Type B pancreatic cell (in vitro differentiated cells): Measurements from ENCODE around the gene CAMK1D. TPM values are rescaled to one million over a fixed set of nuclear protein-coding genes. Genes with fewer than 3 reads are reported as not detected.

Source experiments
- DNase-seq: peaks from one replicate; pipeline ENCODE4 v3.0.0; 2021; ENCODE audit warnings: mixed read lengths; ENCODE audit not compliant: unreplicated experiment; ENCODE audit errors: extremely low spot score
- H3K27ac Mint-ChIP-seq: 2 replicates; pipeline ENCODE4 v1.8.0; 2021; ENCODE audit warnings: mild to moderate bottlenecking, mixed read lengths
- H3K27me3 Mint-ChIP-seq: 2 replicates; pipeline ENCODE4 v1.8.0; 2021; ENCODE audit warnings: mixed read lengths
- H3K36me3 Mint-ChIP-seq: 2 replicates; pipeline ENCODE4 v1.8.0; 2021; ENCODE audit warnings: mixed read lengths
- H3K4me1 Mint-ChIP-seq: one replicate; pipeline ENCODE4 v1.8.0; 2021; ENCODE audit warnings: mixed read lengths; ENCODE audit not compliant: unreplicated experiment
- H3K4me3 Mint-ChIP-seq: 2 replicates; pipeline ENCODE4 v1.8.0; 2021; ENCODE audit warnings: mild to moderate bottlenecking, mixed read lengths
- H3K9me3 Mint-ChIP-seq: 2 replicates; pipeline ENCODE4 v1.8.0; 2021; ENCODE audit warnings: mixed read lengths
- total RNA-seq: library from RNA; stranded (reverse); gene quantifications from 2 replicates; pipeline ENCODE4 v1.2.1, GENCODE V29; 2021; ENCODE audit warnings: low replicate concordance
- TF ChIP-seq, protein P1 (sequence below): fragments of 200-600 bp; sonication (generic); conservative IDR thresholded peaks from 2 replicates; pipeline ENCODE4 v1.5.0; 2021; ENCODE audit warnings: antibody characterized with exemption, mild to moderate bottlenecking

CAMK1D gene
- total RNA-seq, 1 donor from 2014 or later: 12.2 TPM

GRCh38 chr10:12444981-12445700, 95.8 kb downstream of the CAMK1D start:
- no peak for DNase-seq
- Mint-ChIP-seq H3K4me1 (peaks cover 16% of the 10 kb centered on the region), H3K27ac (peak overlapping the region; percentile 91), H3K9me3 (peaks cover 4% of the 10 kb centered on the region), H3K27me3 (no peaks in the 10 kb centered on the region), H3K4me3 (peak overlapping the region; percentile 40), H3K36me3 (no peaks in the 10 kb centered on the region)
- TF ChIP-seq, protein P1, sequence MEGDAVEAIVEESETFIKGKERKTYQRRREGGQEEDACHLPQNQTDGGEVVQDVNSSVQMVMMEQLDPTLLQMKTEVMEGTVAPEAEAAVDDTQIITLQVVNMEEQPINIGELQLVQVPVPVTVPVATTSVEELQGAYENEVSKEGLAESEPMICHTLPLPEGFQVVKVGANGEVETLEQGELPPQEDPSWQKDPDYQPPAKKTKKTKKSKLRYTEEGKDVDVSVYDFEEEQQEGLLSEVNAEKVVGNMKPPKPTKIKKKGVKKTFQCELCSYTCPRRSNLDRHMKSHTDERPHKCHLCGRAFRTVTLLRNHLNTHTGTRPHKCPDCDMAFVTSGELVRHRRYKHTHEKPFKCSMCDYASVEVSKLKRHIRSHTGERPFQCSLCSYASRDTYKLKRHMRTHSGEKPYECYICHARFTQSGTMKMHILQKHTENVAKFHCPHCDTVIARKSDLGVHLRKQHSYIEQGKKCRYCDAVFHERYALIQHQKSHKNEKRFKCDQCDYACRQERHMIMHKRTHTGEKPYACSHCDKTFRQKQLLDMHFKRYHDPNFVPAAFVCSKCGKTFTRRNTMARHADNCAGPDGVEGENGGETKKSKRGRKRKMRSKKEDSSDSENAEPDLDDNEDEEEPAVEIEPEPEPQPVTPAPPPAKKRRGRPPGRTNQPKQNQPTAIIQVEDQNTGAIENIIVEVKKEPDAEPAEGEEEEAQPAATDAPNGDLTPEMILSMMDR: no peak

- H3K9me3 Mint-ChIP-seq: peaks cover 4% of the 10 kb centered on the region
- no peaks in the 10 kb centered on the region for H3K36me3 Mint-ChIP-seq
- no peak for DNase-seq
- TF ChIP-seq, protein P1: no peak
- peak overlapping the region; percentile 91 for H3K27ac Mint-ChIP-seq
- no peak overlapping the region for H3K4me3 Mint-ChIP-seq
- H3K27me3 Mint-ChIP-seq: no peaks in the 10 kb centered on the region
- peaks cover 16% of the 10 kb centered on the region for H3K4me1 Mint-ChIP-seq
Observed at GRCh38 chr10:12445701-12446334, 96.5 kb downstream of the CAMK1D start.

- Mint-ChIP-seq H3K36me3 (no peaks in the 10 kb centered on the region), H3K9me3 (peaks cover 4% of the 10 kb centered on the region), H3K27ac (no peak overlapping the region), H3K27me3 (no peaks in the 10 kb centered on the region), H3K4me3 (no peak overlapping the region), H3K4me1 (peaks cover 16% of the 10 kb centered on the region)
- TF ChIP-seq, protein P1: no peak
- DNase-seq: no peak
Observed at GRCh38 chr10:12448340-12448728, 99.0 kb downstream of the CAMK1D start.

DNA sequence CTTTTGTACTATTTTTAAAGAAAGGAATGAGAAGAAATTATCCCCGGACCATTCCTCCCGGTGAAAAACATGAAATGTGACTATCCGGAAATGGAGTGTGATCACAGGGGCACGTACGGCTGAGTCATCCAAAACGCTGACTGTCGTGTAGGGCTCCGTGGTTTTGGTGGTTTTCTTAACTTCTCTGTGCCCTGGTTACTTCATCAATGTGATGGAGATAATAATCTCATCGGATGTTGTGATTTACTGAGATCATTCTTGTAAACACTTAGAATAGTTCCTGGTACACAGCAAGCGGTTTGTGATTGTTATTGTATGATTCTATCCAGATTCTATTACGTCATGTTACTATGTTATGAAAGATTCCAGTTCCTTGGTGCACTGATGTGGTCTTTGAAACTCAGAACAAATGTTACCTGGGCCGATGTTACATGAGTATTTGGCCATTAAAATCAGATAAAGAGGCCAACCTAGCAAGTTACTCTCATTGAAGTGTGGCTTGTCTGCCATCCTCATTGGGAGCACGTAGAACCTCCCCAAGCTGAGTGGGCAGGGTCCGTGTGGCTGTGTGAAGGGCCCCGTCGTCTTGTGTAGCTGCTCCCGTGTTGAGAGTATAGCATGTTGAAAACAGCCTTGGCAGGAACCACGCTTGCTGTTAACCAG, 99.5 kb downstream of the CAMK1D start:
- Mint-ChIP-seq H3K36me3 (no peaks in the 10 kb centered on the region), H3K9me3 (peaks cover 4% of the 10 kb centered on the region), H3K27ac (no peak overlapping the region), H3K4me1 (peaks cover 16% of the 10 kb centered on the region), H3K27me3 (no peaks in the 10 kb centered on the region), H3K4me3 (no peak overlapping the region)
- DNase-seq: no peak
- TF ChIP-seq, protein P1: no peak

GRCh38 chr10:12455318-12455717, 106.0 kb downstream of the CAMK1D start:
- no peaks in the 10 kb centered on the region for H3K36me3 Mint-ChIP-seq
- peak overlapping the region; percentile 62 for H3K4me3 Mint-ChIP-seq
- TF ChIP-seq, protein P1: no peak
- peaks cover 20% of the 10 kb centered on the region for H3K4me1 Mint-ChIP-seq
- no peaks in the 10 kb centered on the region for H3K9me3 Mint-ChIP-seq
- no peaks in the 10 kb centered on the region for H3K27me3 Mint-ChIP-seq
- peak overlapping the region; percentile 75 for H3K27ac Mint-ChIP-seq
- no peak for DNase-seq
